SHP77 treated with DMSO at 0.1 percent for 48 hours (cell line): Measurements from ENCODE around the gene GALR1.
A peak's percentile ranks its signal among the peaks of the same experiment; 100 is the strongest.

Experiments
- DNase-seq: peaks from one replicate; lab custom pipeline; 2025; lab: John Stamatoyannopoulos, UW

The GALR1 gene

DNA sequence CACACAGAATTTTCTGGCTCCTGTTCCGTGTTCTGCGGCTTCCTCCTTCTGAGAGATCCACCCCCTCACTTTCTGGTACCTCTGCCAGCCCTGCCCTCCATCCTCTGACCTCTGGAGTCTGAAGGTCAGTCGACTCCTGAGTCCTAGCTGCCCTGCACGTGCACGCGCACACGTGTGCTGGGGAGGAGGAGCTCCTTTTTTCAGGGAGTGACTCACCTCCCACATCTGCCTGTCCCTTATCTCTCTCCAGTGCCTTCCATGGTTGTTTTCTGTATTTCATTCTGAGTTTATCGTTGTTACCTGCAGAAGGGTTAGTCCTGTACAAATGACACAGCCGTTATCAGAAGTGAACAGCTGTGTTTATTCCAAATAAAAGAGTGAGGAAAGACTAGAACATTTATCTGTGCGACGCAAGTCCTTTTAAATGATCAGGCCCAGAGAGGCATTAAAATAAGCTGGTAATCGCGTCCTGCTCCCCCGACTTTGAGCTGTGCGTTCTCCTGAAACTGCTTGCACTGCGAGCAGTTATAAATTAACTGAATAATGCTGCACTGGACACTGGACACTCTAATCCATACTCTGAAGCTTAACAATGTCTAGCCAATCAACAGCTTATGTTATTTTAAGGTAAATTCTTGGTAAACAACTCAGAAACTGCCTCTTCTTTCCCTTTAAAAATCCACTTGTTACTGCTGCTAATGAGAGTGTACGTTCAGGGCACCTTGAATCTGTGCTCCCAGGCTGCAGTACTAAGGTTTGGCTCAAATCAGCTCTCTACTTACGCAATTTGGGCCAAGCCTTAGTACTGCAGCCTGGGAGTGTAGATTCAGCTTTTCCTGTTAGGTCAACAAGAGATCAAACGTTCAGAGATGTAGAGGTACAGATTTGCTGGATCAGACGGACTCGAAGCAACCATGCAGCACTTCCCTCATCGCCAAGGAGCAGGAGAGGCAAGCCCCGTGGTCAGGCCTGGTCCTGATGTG lies 72.5 kb downstream of the GALR1 start:
- peak; percentile 12 for DNase-seq

DNA sequence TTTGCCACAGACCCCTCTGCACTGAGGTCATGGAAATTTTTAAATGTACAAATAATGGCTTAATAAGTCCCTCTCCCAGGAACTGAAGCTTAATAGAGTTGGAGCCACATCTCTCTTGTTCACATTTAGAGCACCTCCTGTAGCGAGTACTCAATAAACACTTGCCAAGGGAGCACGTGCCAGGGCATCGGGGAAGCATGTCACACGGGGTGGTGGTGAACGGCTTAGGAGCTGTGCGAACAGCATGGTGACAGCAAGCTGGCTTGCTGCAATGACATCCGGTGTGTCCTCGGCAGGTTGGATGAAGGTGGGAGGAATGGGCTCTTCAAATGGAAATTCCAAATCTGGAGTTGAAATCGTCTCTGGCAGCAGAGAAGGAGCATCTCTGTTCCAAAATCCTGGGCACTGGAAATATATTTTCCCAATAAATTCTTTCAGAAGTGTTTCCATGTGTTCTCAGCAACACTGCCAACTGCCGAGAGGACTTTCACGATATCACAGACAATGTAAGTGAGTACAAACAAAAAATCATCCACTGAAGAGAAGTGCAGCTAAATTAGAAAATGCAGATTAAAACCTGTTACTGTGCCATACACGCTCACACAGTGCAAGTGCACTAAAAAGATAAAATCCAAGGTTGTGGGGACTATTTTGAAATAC lies 74.1 kb downstream of the GALR1 start:
- DNase-seq, result no peak
